WERI-Rb-1 (cell line): ENCODE data around the gene KCNAB1.

Experiments used
- DNase-seq: peaks from one replicate; pipeline ENCODE4 v3.0.0-alpha.2; 2020
- H3K27ac ChIP-seq: fragments of 250-450 bp; sonication (Bioruptor Pico); 2 replicates; pipeline ENCODE4 v1.5.1; 2020; ENCODE audit warnings: mild to moderate bottlenecking, moderate library complexity
- H3K27me3 ChIP-seq: fragments of 250-450 bp; sonication (Bioruptor Pico); 2 replicates; pipeline ENCODE4 v1.5.1; 2021; ENCODE audit warnings: mild to moderate bottlenecking, low read depth, moderate library complexity; ENCODE audit not compliant: insufficient read depth, severe bottlenecking
- H3K36me3 ChIP-seq: fragments of 250-450 bp; sonication (Bioruptor Pico); 2 replicates; pipeline ENCODE4 v1.5.1; 2020; ENCODE audit warnings: mild to moderate bottlenecking, moderate library complexity
- H3K4me3 ChIP-seq: 2 replicates; pipeline ENCODE4 v1.5.1; 2011; ENCODE audit warnings: low read depth, mild to moderate bottlenecking, control low read depth, low read length
- H3K9me3 ChIP-seq: fragments of 250-450 bp; sonication (Bioruptor Pico); 2 replicates; pipeline ENCODE4 v1.5.1; 2021; ENCODE audit warnings: mild to moderate bottlenecking, moderate library complexity; ENCODE audit not compliant: severe bottlenecking
- TF ChIP-seq, protein P1 (sequence below): IDR thresholded peaks from 2 replicates; pipeline ENCODE4 v1.5.1; 2011; ENCODE audit warnings: low read depth, mild to moderate bottlenecking, control low read depth, inconsistent platforms, low read length

Gene KCNAB1

DNA sequence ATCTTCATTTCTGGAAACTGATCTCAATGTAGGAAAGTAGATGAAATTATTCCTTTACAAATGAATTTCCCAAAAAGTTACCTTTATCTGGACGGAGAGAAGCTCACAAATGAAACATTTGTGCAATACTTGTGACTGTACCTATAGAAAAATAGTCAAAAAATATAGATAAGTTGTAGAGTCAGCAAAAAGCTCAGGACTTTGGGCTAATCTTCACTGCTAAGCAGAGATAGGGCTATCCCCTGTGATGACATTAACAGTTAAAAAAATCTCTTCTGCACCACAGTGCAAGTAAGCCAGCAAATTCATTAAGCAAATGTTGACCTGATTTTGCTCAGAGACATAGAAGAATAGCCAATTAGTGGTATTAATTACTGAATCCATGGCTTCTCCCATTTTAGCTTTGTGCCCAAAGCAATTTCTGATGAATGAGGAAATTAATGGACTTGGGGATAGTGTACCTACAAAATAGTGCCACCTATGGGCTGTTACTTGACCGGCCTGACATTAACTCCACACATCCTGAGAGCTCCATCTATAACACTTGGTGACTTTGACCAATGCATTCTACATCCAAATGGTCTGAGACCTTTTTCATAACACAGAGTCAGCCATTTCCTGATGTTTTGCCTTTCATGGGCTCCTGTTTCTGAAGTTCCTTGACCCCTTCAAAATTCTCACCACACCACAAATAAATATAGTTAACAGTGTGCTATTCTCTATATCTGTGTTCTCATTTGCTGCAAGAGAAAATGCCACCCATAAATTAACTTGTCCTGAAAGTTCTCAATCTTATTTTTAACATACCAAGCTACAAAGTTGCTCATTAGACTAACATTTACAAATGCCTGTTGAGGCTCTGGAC lies 329.6 kb downstream of the KCNAB1 start:
- Histone ChIP-seq H3K27ac (no peak overlapping the region), H3K9me3 (no peaks in the 10 kb centered on the region), H3K27me3 (peaks cover 3% of the 10 kb centered on the region), H3K36me3 (no peaks in the 10 kb centered on the region), H3K4me3 (no peak overlapping the region)
- TF ChIP-seq, protein P1, sequence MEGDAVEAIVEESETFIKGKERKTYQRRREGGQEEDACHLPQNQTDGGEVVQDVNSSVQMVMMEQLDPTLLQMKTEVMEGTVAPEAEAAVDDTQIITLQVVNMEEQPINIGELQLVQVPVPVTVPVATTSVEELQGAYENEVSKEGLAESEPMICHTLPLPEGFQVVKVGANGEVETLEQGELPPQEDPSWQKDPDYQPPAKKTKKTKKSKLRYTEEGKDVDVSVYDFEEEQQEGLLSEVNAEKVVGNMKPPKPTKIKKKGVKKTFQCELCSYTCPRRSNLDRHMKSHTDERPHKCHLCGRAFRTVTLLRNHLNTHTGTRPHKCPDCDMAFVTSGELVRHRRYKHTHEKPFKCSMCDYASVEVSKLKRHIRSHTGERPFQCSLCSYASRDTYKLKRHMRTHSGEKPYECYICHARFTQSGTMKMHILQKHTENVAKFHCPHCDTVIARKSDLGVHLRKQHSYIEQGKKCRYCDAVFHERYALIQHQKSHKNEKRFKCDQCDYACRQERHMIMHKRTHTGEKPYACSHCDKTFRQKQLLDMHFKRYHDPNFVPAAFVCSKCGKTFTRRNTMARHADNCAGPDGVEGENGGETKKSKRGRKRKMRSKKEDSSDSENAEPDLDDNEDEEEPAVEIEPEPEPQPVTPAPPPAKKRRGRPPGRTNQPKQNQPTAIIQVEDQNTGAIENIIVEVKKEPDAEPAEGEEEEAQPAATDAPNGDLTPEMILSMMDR = peak; percentile 73
- no peak for DNase-seq

DNA sequence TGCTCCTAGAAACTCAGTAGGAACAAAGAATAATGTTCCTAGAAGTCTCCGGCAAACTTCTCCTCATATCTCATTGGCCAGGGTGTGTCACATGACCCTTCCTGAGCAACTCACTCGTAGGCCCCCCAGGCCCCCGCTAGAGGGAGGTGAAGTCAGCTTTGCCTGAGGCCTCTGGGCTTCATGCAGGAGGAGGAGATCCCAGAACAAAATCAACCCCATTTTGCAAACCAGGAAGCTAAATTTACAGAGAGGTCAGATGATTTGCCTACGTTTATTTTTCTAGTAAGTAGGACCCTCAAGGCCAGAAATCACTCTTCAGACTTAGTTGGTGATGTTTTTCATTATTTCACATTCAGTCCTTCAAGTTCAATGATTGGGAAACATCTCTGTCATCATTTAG lies 335.5 kb downstream of the KCNAB1 start:
- Histone ChIP-seq H3K4me3 (no peak overlapping the region), H3K36me3 (no peaks in the 10 kb centered on the region), H3K27me3 (peaks cover 2% of the 10 kb centered on the region), H3K27ac (no peak overlapping the region), H3K9me3 (no peaks in the 10 kb centered on the region)
- DNase-seq = no peak
- TF ChIP-seq, protein P1 = no peak

DNA sequence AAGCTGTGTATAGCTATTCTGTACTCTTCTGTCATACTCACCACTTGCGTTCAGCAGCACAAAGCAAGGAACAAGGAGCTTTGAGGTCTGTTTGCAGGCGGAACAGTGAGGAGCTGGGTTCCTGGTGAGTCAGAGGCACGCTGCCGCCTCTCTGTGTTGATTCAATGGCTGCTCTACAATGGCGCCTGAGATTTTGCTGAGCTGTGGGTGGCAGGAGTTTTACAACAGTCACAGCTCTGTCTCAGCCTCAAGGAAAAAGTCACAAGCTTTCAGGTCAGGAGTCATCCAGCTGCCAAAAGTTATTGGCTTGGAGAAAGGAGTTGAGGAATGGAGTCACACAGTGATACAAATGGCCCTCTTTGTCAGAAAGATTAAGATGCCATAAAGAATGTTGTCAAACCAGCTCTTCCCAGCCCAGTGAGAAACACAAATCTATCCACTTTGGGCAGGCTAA lies 336.4 kb downstream of the KCNAB1 start:
- no peak overlapping the region for H3K27ac ChIP-seq
- no peaks in the 10 kb centered on the region for H3K9me3 ChIP-seq
- H3K4me3 ChIP-seq = no peak overlapping the region
- TF ChIP-seq, protein P1 = no peak
- no peaks in the 10 kb centered on the region for H3K36me3 ChIP-seq
- H3K27me3 ChIP-seq = peaks cover 2% of the 10 kb centered on the region
- DNase-seq = no peak

DNA sequence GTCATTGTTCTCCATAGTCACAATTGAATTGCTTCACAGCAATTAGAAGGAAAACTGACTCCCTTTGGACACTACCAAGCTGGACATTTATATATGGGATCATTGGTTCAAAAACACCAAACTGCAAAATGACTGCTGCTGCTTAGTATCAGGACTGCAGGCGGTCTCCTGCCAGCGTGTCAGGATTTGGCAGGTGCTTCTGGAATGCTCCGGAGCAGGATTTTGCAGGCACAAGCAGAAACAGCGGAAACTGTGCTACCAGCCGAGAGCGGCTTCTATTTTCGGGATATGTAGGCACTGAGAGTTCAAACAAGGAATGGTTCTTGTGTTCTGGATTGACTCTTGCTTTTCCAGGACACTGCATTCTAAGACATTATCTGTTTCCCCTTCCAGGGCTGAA lies 339.1 kb downstream of the KCNAB1 start:
- H3K9me3 ChIP-seq = no peaks in the 10 kb centered on the region
- no peaks in the 10 kb centered on the region for H3K36me3 ChIP-seq
- H3K4me3 ChIP-seq = no peak overlapping the region
- no peak overlapping the region for H3K27ac ChIP-seq
- DNase-seq = no peak
- TF ChIP-seq, protein P1 = no peak
- peaks cover 2% of the 10 kb centered on the region for H3K27me3 ChIP-seq

DNA sequence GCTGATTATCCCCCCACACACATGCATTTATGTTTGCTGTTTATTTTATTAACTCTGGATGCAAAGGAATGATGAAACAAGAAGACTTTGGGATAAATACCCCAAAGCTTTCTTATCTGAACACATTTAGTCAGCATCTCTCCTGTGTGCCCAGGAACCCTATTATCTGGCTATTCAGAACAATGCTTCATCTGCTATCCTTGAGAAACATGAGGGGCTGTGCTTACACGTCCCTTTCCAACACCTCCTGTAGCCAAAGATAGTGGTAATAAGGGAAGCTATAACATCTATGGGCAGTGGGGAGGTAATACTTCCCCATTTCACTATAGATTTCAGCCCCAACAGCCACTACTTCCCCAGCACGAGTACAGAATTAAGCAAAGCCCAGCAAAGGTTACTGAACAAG lies 339.8 kb downstream of the KCNAB1 start:
- Histone ChIP-seq H3K36me3 (no peaks in the 10 kb centered on the region), H3K27ac (no peak overlapping the region), H3K27me3 (peaks cover 2% of the 10 kb centered on the region), H3K4me3 (no peak overlapping the region), H3K9me3 (no peaks in the 10 kb centered on the region)
- TF ChIP-seq, protein P1 = no peak
- DNase-seq = no peak
